ENCODE measurements around the gene UBE2F.

UBE2F gene

DNA sequence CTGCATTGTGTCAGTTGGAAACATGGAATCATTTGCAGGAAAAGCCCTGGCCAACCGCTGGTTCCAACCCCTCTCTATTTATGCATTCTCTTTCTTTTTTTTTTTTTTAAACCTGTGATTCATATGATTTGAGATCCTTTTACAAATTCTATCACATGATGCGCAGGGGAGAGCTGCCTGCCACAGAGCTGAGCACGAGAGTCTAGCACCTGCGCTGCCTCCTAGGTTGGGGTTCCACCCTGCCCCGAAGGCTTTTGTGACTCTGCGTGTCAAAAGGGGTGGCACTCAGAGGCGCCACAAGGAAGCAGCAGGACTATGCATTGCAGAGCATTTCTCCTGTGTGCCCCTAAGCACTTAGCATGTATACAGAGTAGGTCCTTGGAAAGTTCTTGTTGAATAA lies 116.0 kb downstream of the UBE2F start:
- no peak for DNase-seq

DNA sequence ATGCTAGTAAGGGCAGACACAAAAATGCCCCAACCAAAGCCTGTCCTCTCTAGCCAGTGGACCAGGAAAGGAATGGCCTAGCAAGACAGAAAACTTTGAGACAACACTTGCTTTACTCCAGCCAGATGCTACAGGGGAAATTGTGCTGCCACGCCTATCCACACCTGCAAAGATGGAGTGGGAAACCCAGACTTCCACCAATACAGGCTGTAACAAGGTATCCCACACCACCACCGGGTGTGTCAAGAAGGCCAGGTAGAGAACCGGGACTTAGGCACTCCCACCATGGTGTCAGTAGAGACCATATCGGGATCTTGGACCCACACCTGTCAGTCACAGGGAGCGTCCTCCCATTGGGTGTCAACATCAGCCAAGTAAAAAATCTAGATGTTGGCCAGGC lies 117.1 kb downstream of the UBE2F start:
- no peak for DNase-seq

DNA sequence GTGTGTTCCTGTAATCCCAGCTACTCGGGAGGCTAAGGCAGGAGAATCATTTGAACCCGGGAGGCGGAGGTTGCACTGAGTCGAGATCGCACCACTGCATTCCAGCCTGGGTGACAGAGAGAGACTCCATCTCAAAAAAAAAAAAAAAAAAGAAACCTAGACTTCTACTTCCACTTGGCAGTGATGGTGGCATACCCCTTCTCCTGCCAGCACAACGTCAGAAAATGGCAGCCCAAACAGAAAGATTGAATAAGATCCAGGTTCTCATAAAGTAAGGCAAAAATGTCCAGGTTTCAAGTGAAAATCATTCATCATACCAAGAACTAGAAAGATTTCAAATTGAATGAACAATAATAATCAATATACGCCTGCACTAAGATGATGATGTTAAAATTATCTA lies 117.9 kb downstream of the UBE2F start:
- DNase-seq = no peak

DNA sequence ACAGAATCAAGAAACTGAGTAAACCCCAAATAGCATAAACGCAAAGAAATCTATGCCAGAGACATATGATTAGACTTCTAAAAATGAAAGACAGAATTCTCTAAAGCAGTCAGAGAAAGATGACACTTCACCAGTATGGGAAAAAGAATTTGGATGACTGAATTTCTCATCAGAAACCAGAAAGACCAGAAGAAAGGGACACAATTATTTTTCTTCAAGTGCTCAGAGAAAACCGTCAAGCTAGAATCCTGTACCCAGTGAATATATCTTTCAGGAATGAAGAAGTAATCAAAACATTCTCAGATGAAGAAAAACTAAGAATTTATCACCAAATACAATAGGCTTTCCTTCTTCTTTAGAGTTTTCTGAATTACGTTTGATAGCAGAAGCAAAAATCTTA lies 119.1 kb downstream of the UBE2F start:
- DNase-seq = no peak

DNA sequence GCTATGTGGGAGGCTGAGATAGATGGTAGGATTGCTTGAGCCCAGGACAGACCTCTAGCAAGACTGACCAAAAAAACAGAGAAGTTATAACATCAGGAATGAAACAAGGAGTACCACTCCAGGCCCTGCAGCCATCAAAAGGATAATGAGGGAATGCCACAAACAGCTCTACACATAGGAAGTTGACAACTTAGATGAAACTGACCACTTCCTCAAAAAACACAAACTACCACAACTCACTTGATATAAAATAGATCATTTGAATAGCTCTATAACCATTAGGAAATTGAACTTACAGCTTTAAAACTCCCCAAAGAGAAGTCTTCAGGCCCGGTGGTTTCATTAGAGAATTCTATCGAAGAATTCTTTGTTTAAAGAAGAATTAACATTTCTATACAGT lies 120.4 kb downstream of the UBE2F start:
- DNase-seq = no peak

DNA sequence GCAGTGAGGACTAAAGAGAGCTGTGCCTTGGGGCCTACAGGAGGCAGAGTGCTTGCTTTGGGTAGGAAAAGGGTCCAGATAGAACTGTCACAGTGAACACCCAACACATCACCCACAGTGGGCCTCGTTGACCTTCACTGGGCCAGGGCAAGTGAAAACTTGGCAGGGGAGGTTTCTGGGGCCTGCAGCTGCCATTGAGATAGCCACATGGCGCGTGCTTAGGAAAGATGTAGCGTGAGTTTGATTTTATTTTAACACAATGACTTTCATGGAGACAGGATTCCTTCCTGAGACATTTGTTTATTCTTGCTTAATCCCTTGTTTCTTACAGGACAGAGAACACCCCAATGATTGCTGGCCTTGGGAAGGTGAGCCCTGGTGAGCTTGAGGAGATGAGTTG lies 124.1 kb downstream of the UBE2F start:
- DNase-seq = no peak

DNA sequence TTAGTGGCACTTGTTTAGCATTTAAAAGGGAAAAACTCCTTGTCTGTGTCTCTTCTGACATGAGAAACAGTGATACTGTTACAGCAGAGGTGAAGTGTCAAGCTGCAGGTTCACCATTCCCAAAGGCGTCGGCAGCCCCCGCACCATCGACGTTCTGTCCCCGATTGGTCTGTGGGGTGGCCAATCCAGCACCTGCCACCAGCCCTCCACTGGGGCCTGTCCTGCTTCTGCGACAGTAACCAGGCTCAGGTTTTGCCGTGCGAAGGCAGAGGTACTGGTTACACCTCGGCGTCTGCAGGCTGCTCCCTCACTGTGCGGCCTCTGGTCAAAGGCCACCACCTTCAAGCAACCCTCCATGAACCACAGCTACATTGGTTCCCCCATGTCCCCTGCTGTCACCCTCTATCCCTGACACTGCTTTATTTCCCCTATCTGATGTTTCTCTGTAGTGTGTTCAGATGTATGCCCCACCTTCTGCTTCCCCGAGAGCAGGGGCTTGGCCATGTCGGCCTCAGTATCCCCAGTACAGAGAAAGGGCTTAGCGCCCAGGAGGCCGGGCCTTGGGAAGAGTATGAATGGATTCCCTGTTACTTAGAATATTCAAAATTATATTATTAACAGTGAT lies 124.7 kb downstream of the UBE2F start:
- no peak for DNase-seq

All from RPMI8226 (cell line).